Naive thymus-derived CD4-positive, alpha-beta T cell (primary cell): ENCODE measurements around the gene BANK1. TPM values are rescaled to one million over a fixed set of nuclear protein-coding genes. Genes with fewer than 3 reads are reported as not detected.

Source experiments
- ATAC-seq: fragments of 150-1000 bp; cut with Tn5 transposase; 2 replicates; pipeline ENCODE4 v1.10.0; 2021; ENCODE audit warnings: mild to moderate bottlenecking, moderate library complexity
- CTCF ChIA-PET: fragments of 350-600 bp; sonication (Branson Sonifier 250); formaldehyde crosslinking; loops from one replicate; lab custom pipeline; 2021; ENCODE audit warnings: antibody characterized with exemption; lab: Charles Lee
- POLR2A ChIA-PET: fragments of 350-600 bp; sonication (Branson Sonifier 250); formaldehyde crosslinking; loops from one replicate; lab custom pipeline; 2021; ENCODE audit warnings: antibody characterized with exemption, inconsistent platforms; lab: Charles Lee
- DNase-seq, 9 donors: peaks; one replicate each; pipeline versions ENCODE4 v3.0.0 to v3.0.0-alpha.2; 2020 to 2022; ENCODE audit warnings: mixed read lengths in 1 of 9
- H3K27ac ChIP-seq: one replicate; pipeline ENCODE4 v1.7.0; 2013; ENCODE audit warnings: mild to moderate bottlenecking, low read depth, low read length, moderate library complexity
- H3K27me3 ChIP-seq, 2 donors: one replicate each; pipeline ENCODE4 v1.7.0; 2013; ENCODE audit warnings: low read length in 2 of 2, mild to moderate bottlenecking in 2 of 2, moderate library complexity in 2 of 2; ENCODE audit not compliant: control insufficient read depth in 2 of 2, insufficient read depth in 2 of 2
- H3K36me3 ChIP-seq, 3 experiments: 1 replicate in 2 of 3; 2 replicates in 1 of 3; pipeline ENCODE4 v1.7.0; 2013; ENCODE audit warnings: low read length in 3 of 3, mild to moderate bottlenecking in 3 of 3, moderate library complexity in 1 of 3; ENCODE audit not compliant: insufficient read depth in 3 of 3, control insufficient read depth in 2 of 3
- H3K4me1 ChIP-seq, 2 donors: one replicate each; pipeline ENCODE4 v1.7.0; 2013; ENCODE audit warnings: low read length in 2 of 2, mild to moderate bottlenecking in 2 of 2, moderate library complexity in 1 of 2; ENCODE audit not compliant: control insufficient read depth in 2 of 2, insufficient read depth in 2 of 2
- H3K4me3 ChIP-seq: 2 replicates; pipeline ENCODE4 v1.7.0; 2013; ENCODE audit warnings: mild to moderate bottlenecking, low read length
- H3K9me3 ChIP-seq, 3 experiments: 1 replicate in 2 of 3; 2 replicates in 1 of 3; pipeline ENCODE4 v1.7.0; 2013; ENCODE audit warnings: low read length in 3 of 3; ENCODE audit not compliant: control insufficient read depth in 2 of 3
- H3K27ac Mint-ChIP-seq, 9 donors: one replicate each; pipeline ENCODE4 v1.8.0; 2020 to 2022; ENCODE audit warnings: mixed read lengths in 9 of 9, mild to moderate bottlenecking in 8 of 9, moderate library complexity in 5 of 9, inconsistent platforms in 2 of 9
- H3K27me3 Mint-ChIP-seq, 5 donors: one replicate each; pipeline ENCODE4 v1.8.0; 2021 to 2022; ENCODE audit warnings: mixed read lengths in 5 of 5, mild to moderate bottlenecking in 1 of 5
- H3K36me3 Mint-ChIP-seq, 5 donors: one replicate each; pipeline ENCODE4 v1.8.0; 2020 to 2022; ENCODE audit warnings: mixed read lengths in 5 of 5, mild to moderate bottlenecking in 3 of 5, inconsistent platforms in 1 of 5
- H3K4me1 Mint-ChIP-seq, 7 donors: one replicate each; pipeline ENCODE4 v1.8.0; 2020 to 2022; ENCODE audit warnings: mixed read lengths in 7 of 7, mild to moderate bottlenecking in 3 of 7, inconsistent platforms in 1 of 7
- H3K4me3 Mint-ChIP-seq, 10 donors: one replicate each; pipeline ENCODE4 v1.8.0; 2020 to 2022; ENCODE audit warnings: mild to moderate bottlenecking in 10 of 10, mixed read lengths in 10 of 10, moderate library complexity in 6 of 10, inconsistent platforms in 2 of 10
- H3K9me3 Mint-ChIP-seq, 11 donors: one replicate each; pipeline ENCODE4 v1.8.0; 2020 to 2022; ENCODE audit warnings: mixed read lengths in 11 of 11, mild to moderate bottlenecking in 4 of 11, inconsistent platforms in 1 of 11, moderate library complexity in 1 of 11
- intact Hi-C, 2 donors: fragments of 100-400 bp; cut with micrococcal nuclease; formaldehyde crosslinking; loops; one replicate each; pipeline ENCODE4 v1.15.1; 2023
- polyA plus RNA-seq, 2 donors: library from polyadenylated mRNA; unstranded; fragments of 300-500 nt; fragmentation: Illumina TruSeq; gene quantifications; one replicate each; pipeline ENCODE4 v1.2.3, GENCODE V29; 2021
- total RNA-seq, 6 experiments: library from RNA in 5 of 6; stranded (reverse) in 5 of 6; gene quantifications; 1 replicate in 5 of 6; 2 replicates in 1 of 6; pipeline ENCODE4 v1.2.3 and lab custom pipeline; 2021 to 2026

The BANK1 gene
- total and polyA plus RNA-seq, 7 experiments from 2014 or later: 0.22 to 8.3 (median 0.54) TPM

DNA sequence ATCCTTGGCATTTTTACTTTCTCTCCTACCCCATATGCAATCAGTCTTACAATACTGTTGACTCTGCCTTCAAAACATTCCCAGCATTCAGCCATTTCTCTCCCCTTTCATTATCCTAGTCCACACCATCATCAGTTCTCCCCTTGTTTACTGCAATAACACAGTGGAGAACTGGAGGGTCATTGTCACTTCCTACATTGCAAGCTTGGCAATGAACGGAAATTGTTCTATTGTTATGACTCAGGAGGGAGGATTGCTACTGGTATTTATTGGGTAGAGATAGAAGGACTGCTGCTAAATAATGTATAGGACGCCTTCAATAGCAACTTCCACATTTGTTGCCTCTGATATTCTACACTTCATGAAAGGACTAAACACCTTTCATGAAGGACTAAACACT lies 231.8 kb downstream of the BANK1 start:
- H3K27ac Mint-ChIP-seq: no peak overlapping the region
- Histone ChIP-seq H3K9me3 (no peaks in the 10 kb centered on the region), H3K4me1 (no peaks in the 10 kb centered on the region)

DNA sequence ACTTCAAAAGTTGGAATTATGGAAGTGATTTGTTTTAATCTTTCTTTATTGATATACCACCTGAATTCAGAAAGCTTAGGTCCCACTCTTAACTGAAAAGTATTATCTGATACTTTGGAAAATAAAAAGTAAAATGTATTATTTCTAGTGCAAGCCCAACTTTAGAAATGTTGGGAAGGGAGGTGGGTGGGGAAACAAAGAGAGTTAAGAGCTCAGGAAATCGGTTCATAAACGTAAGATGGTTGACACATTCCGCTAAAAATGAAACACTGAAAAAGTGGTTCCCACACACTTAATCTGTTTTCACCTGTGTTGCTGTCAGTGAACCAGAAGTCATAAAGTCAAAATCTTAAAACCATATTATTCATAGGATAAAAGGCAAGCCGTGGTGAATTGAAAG lies 237.4 kb downstream of the BANK1 start:
- H3K9me3 ChIP-seq: no peaks in the 10 kb centered on the region
- ChIA-PET POLR2A (no interaction called here), CTCF (no interaction called here)
- H3K36me3 ChIP-seq: no peaks in the 10 kb centered on the region
- H3K27me3 ChIP-seq: no peaks in the 10 kb centered on the region
- peaks cover 0 to 4% (median 0%) of the 10 kb centered on the region in 11 donors for H3K9me3 Mint-ChIP-seq
- H3K27ac ChIP-seq: no peak overlapping the region
- intact Hi-C loops: no loop called here
- peaks cover 0 to 7% (median under 1%) of the 10 kb centered on the region in 5 donors for H3K27me3 Mint-ChIP-seq
- H3K4me1 ChIP-seq: no peaks in the 10 kb centered on the region
- peaks cover 0 to 3% (median 0%) of the 10 kb centered on the region in 5 donors for H3K36me3 Mint-ChIP-seq
- H3K27ac Mint-ChIP-seq: no peak overlapping the region
- H3K4me3 Mint-ChIP-seq: no peak overlapping the region
- no peaks in the 10 kb centered on the region for H3K4me1 Mint-ChIP-seq
- ATAC-seq: no peak
- no peak for DNase-seq
- H3K4me3 ChIP-seq: no peak overlapping the region

More for the DNA sequence above, 231.8 kb downstream of the BANK1 start:
- H3K4me3 Mint-ChIP-seq: no peak overlapping the region
- no peak overlapping the region for H3K4me3 ChIP-seq
- no peaks in the 10 kb centered on the region for H3K36me3 Mint-ChIP-seq
- ATAC-seq (no peak), DNase-seq (no peak)
- H3K4me1 Mint-ChIP-seq: no peaks in the 10 kb centered on the region
- ChIA-PET CTCF (no interaction called here), POLR2A (no interaction called here)
- no peaks in the 10 kb centered on the region for H3K27me3 ChIP-seq
- H3K27ac ChIP-seq: no peak overlapping the region
- H3K9me3 Mint-ChIP-seq: peaks cover 0 to 4% (median 0%) of the 10 kb centered on the region in 11 donors
- peaks cover 0 to 12% (median 5%) of the 10 kb centered on the region in 5 donors for H3K27me3 Mint-ChIP-seq
- intact Hi-C loops: no loop called here
- no peaks in the 10 kb centered on the region for H3K36me3 ChIP-seq

DNA sequence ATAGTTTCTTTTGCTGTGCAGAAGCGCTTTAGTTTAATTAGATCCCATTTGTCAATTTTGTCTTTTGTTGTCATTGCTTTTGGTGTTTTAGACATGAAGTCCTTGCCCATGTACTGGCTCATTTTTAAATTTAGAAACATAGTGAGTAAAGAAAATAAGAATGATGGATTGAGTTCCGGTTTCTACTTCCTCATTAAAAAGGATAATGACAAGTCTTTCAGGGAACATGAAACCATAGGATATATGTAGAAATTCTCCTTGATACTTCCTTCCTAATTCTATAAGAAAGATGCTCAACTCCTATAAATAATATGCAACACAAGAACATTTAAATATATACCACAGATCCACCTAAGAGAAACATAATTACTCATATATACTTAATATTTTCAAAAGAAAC lies 240.9 kb downstream of the BANK1 start:
- Mint-ChIP-seq H3K36me3 (peaks cover 0 to 3% (median 0%) of the 10 kb centered on the region in 5 donors), H3K27ac (no peak overlapping the region)

DNA sequence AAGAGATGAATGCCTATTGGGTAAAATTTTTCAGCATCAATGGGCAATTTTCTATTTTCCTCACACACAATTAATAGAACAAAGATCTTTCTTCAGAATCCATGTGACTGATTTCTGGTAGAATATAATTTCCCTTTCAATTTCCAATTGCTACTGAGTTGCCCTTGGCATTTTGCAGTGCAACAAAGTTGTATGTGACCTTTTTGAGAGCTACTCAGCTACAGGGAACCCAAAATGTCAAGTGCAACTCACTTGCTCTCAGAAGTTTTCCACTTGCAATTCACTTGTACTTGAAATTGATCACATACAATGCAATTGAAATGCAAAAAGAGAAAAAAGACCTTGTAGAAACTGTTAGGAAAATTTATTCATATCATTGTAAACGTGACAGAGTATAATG lies 245.5 kb downstream of the BANK1 start:
- no peak for DNase-seq
- intact Hi-C loops: no loop called here
- ChIA-PET POLR2A (no interaction called here), CTCF (no interaction called here)
- Mint-ChIP-seq H3K36me3 (no peaks in the 10 kb centered on the region), H3K4me1 (peaks cover 0 to 7% (median 2%) of the 10 kb centered on the region in 7 donors), H3K9me3 (peaks cover 0 to 4% (median 0%) of the 10 kb centered on the region in 11 donors), H3K27ac (no peak overlapping the region), H3K27me3 (peaks cover 2 to 15% (median 4%) of the 10 kb centered on the region in 5 donors), H3K4me3 (no peak overlapping the region)
- H3K27me3 ChIP-seq: no peaks in the 10 kb centered on the region
- no peak overlapping the region for H3K4me3 ChIP-seq
- no peaks in the 10 kb centered on the region for H3K4me1 ChIP-seq
- H3K27ac ChIP-seq: no peak overlapping the region
- H3K36me3 ChIP-seq: no peaks in the 10 kb centered on the region
- no peak for ATAC-seq
- H3K9me3 ChIP-seq: no peaks in the 10 kb centered on the region

More for the DNA sequence above, 240.9 kb downstream of the BANK1 start:
- no peaks in the 10 kb centered on the region for H3K36me3 ChIP-seq
- CTCF ChIA-PET: no interaction called here
- H3K27me3 ChIP-seq: no peaks in the 10 kb centered on the region
- H3K4me1 ChIP-seq: no peaks in the 10 kb centered on the region
- H3K4me3 Mint-ChIP-seq: no peak overlapping the region
- H3K4me3 ChIP-seq: no peak overlapping the region
- intact Hi-C loops: no loop called here
- H3K27ac ChIP-seq: no peak overlapping the region
- no peaks in the 10 kb centered on the region for H3K9me3 ChIP-seq
- peaks cover 0 to 14% (median 4%) of the 10 kb centered on the region in 5 donors for H3K27me3 Mint-ChIP-seq
- POLR2A ChIA-PET: no interaction called here
- no peaks in the 10 kb centered on the region for H3K4me1 Mint-ChIP-seq
- ATAC-seq (no peak), DNase-seq (no peak)
- peaks cover 0 to 8% (median 0%) of the 10 kb centered on the region in 11 donors for H3K9me3 Mint-ChIP-seq

DNA sequence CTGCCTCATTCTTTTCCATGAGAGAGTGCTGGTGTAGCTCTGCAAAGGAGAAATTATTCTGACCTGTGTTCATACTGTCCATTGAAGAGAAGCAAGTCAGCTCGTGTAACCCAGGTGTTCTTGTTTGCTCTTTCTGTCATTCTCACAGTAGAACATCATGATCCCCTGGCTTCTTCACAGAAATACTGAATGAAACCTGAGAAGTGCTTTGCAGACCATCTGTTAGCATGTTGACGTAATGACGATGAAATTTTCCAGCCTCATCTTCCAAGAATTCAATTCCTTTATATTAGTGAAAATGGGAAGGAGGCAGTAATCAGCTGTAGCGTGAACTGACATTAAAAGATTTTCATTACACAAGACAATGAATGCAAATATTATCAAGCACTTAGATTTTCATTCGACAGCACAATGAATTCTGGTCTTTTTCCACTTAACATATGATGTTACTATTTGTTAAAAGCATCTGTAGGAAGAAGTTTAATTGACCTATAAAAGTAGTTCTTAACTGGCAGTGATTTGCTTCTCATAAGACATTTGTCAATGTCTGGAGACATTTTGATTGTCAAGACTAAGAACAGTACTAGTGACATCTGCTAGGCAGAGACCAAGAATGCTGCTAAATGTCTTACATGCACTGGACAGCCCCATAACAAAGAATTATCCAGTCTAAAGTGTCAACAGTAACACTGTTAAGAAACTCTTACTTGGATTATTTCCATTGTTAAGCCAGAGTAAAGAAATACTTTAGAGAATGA lies 246.3 kb downstream of the BANK1 start:
- ChIA-PET CTCF (no interaction called here), POLR2A (no interaction called here)
- intact Hi-C loops: no loop called here
- Histone ChIP-seq H3K4me3 (no peak overlapping the region), H3K27ac (no peak overlapping the region), H3K4me1 (no peaks in the 10 kb centered on the region), H3K9me3 (no peaks in the 10 kb centered on the region), H3K27me3 (no peaks in the 10 kb centered on the region), H3K36me3 (no peaks in the 10 kb centered on the region)
- Mint-ChIP-seq H3K27ac (peak overlapping the region in 1 of 9 donors; percentile 28), H3K27me3 (peaks cover 2 to 15% (median 4%) of the 10 kb centered on the region in 5 donors), H3K4me3 (peak overlapping the region in 1 of 10 donors; percentile 8), H3K36me3 (no peaks in the 10 kb centered on the region), H3K9me3 (peaks cover 0 to 4% (median 0%) of the 10 kb centered on the region in 11 donors), H3K4me1 (peaks cover 0 to 7% (median 2%) of the 10 kb centered on the region in 7 donors)
- no peak for DNase-seq
- ATAC-seq: no peak

DNA sequence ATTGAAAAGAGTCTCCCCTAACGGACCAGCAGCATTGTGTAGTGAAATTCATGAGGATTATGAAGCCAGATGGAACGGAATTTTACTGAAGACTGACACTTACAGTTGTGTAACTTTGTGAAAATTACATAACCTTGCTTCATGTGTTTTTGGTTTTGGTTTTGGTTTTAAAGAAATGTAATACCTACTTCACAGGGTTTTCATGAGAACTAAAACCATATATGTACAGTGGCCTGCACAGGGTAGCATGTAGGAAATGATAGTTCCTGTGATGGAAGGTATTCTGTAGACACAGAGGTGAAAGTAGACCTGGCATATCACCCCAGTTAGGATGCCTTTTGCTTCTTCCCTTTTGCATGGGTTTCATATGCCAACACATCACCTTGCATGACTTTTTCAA lies 247.0 kb downstream of the BANK1 start:
- Histone ChIP-seq H3K4me1 (no peaks in the 10 kb centered on the region), H3K27me3 (no peaks in the 10 kb centered on the region), H3K4me3 (no peak overlapping the region), H3K27ac (no peak overlapping the region), H3K9me3 (no peaks in the 10 kb centered on the region), H3K36me3 (no peaks in the 10 kb centered on the region)
- H3K27ac Mint-ChIP-seq: peak overlapping the region in 1 of 9 donors; percentile 28
- H3K27me3 Mint-ChIP-seq: peaks cover 2 to 15% (median 4%) of the 10 kb centered on the region in 5 donors
- H3K36me3 Mint-ChIP-seq: no peaks in the 10 kb centered on the region
- ChIA-PET POLR2A (no interaction called here), CTCF (no interaction called here)
- intact Hi-C loops: no loop called here
- H3K9me3 Mint-ChIP-seq: peaks cover 0 to 4% (median 0%) of the 10 kb centered on the region in 11 donors
- peak overlapping the region in 1 of 10 donors; percentile 8 for H3K4me3 Mint-ChIP-seq
- no peak for DNase-seq
- H3K4me1 Mint-ChIP-seq: peaks cover 0 to 7% (median 2%) of the 10 kb centered on the region in 7 donors
- ATAC-seq: no peak
